ENCODE data around the gene NACC2. TPM values are rescaled to one million over a fixed set of nuclear protein-coding genes. Genes with fewer than 3 reads are reported as not detected.

Gene NACC2
- total and polyA plus RNA-seq, 8 donors: 4.1 to 69.2 (median 10.0) TPM

DNA sequence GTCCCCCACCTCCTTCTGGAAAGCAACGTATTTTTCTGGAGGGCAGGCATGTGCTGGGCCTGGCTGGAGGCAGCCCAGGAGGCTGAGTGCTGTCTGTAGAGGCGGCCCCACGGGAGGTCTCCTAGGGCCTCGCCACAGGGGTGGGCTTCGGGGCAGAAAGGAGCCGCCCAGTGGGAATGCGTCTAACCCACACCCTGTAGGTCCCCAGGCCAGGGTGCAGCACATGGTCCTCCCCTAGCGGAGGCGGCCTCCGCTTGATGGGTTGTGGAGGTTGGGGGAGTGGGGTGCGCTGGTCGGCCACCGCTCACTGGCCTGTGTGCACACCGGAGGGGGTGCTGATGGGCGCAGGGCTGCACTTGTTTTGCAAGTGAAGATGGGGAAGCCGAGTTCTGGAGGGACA is 85.6 kb downstream of the NACC2 start:
- Histone ChIP-seq H3K36me3 (peaks cover 10 to 59% (median 53%) of the 10 kb centered on the region in 4 donors), H3K27ac (peak overlapping the region in 2 of 5 donors; percentile 72 to 73), H3K27me3 (no peaks in the 10 kb centered on the region), H3K4me3 (no peak overlapping the region), H3K9me3 (no peaks in the 10 kb centered on the region), H3K4me1 (peaks cover 0 to 67% (median 28%) of the 10 kb centered on the region in 4 donors)
- no peak for DNase-seq
- 88 to 94% (median 92%) methylated on average over 11 to 16 of the region's 16 CpGs for WGBS, 5 donors
- intact Hi-C loops (cut with DNase I; ENCODE audit: low total_unique reads): no loop called here
- TF ChIP-seq EP300 (IDR thresholded peaks at IDR 0.05) (no peak), POLR2AphosphoS5 (IDR thresholded peaks at IDR 0.05) (no peak), POLR2A (IDR thresholded peaks at IDR 0.05) (no peak)
- TF ChIP-seq, protein P1, sequence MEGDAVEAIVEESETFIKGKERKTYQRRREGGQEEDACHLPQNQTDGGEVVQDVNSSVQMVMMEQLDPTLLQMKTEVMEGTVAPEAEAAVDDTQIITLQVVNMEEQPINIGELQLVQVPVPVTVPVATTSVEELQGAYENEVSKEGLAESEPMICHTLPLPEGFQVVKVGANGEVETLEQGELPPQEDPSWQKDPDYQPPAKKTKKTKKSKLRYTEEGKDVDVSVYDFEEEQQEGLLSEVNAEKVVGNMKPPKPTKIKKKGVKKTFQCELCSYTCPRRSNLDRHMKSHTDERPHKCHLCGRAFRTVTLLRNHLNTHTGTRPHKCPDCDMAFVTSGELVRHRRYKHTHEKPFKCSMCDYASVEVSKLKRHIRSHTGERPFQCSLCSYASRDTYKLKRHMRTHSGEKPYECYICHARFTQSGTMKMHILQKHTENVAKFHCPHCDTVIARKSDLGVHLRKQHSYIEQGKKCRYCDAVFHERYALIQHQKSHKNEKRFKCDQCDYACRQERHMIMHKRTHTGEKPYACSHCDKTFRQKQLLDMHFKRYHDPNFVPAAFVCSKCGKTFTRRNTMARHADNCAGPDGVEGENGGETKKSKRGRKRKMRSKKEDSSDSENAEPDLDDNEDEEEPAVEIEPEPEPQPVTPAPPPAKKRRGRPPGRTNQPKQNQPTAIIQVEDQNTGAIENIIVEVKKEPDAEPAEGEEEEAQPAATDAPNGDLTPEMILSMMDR (IDR thresholded peaks at IDR 0.05): no peak

DNA sequence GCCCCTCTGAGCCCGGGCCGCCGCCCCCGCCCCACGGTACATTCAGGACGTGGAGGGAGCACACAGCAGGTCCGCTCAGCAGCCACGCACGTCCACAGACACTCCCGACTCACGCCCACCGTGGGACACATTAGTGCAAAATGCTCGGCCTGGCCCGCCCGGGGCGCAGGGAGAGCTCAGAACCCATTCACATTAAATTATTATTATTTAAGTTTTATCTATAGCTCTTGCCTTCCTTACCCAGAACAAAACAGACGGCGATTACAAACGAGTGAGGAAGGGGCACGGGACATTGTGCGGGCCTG is 86.4 kb downstream of the NACC2 start:
- DNase-seq: no peak
- Histone ChIP-seq H3K9me3 (no peaks in the 10 kb centered on the region), H3K27me3 (no peaks in the 10 kb centered on the region), H3K27ac (peak overlapping the region; percentile 18 to 73 (median 57)), H3K4me3 (no peak overlapping the region), H3K4me1 (peaks cover 3 to 67% (median 30%) of the 10 kb centered on the region in 4 donors), H3K36me3 (peaks cover 10 to 52% (median 49%) of the 10 kb centered on the region in 4 donors)
- 78 to 86% (median 85%) methylated on average over 19 to 21 of the region's 21 CpGs for WGBS, 5 donors
- TF ChIP-seq, protein P1 (IDR thresholded peaks at IDR 0.05): no peak
- no peak for TF ChIP-seq POLR2A (IDR thresholded peaks at IDR 0.05)
- TF ChIP-seq EP300 (IDR thresholded peaks at IDR 0.05): no peak
- no peak for TF ChIP-seq POLR2AphosphoS5 (IDR thresholded peaks at IDR 0.05)
- intact Hi-C loops (cut with DNase I; ENCODE audit: low total_unique reads): no loop called here

DNA sequence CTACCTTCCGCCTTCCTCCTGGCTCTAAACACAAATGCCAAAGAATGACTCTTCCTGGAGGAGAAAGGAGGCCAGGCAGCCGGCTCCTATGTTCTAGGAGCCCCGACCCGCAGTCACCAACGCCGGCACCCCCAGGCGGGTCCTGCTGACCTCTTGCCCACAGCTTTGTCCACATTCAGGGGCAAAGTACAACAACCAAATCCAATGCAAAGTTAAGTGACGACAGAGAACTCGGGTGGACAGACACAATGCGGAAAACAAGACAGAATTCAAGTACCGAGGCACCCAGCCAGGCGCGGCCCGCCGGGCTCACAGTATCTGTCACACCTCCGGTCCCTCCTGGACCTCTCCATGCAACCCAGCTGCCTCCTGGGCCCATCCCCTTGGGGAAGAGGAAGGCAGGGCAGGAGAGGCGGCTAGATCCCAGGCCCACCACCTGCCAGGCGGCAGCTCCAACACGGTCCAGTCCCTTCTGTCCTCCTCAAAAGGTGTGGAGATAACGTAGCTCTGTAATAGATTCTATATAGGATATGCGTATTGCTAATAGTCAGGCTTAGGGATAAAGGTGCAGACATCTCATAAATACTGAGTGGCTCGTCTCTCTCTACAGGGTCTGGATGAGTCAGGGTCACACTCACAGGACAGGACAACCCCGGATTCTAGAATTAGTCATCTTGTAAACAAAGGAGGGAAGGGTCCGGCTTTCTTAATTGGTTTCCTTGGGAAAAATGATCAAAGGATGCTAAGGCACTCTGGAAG is 87.0 kb downstream of the NACC2 start:
- peaks cover 10 to 46% (median 43%) of the 10 kb centered on the region in 4 donors for H3K36me3 ChIP-seq
- no peak for DNase-seq
- H3K4me3 ChIP-seq: no peak overlapping the region
- H3K27ac ChIP-seq: peak overlapping the region; percentile 21 to 73 (median 57)
- H3K27me3 ChIP-seq: no peaks in the 10 kb centered on the region
- H3K4me1 ChIP-seq: peaks cover 8 to 67% (median 35%) of the 10 kb centered on the region in 4 donors
- intact Hi-C loops (cut with DNase I; ENCODE audit: low total_unique reads): no loop called here
- 64 to 81% (median 79%) methylated on average over 23 to 24 of the region's 24 CpGs for WGBS, 5 donors
- TF ChIP-seq POLR2A (IDR thresholded peaks at IDR 0.05) (no peak), POLR2AphosphoS5 (IDR thresholded peaks at IDR 0.05) (no peak), EP300 (IDR thresholded peaks at IDR 0.05) (no peak)
- TF ChIP-seq, protein P1 (IDR thresholded peaks at IDR 0.05): no peak
- no peaks in the 10 kb centered on the region for H3K9me3 ChIP-seq

DNA sequence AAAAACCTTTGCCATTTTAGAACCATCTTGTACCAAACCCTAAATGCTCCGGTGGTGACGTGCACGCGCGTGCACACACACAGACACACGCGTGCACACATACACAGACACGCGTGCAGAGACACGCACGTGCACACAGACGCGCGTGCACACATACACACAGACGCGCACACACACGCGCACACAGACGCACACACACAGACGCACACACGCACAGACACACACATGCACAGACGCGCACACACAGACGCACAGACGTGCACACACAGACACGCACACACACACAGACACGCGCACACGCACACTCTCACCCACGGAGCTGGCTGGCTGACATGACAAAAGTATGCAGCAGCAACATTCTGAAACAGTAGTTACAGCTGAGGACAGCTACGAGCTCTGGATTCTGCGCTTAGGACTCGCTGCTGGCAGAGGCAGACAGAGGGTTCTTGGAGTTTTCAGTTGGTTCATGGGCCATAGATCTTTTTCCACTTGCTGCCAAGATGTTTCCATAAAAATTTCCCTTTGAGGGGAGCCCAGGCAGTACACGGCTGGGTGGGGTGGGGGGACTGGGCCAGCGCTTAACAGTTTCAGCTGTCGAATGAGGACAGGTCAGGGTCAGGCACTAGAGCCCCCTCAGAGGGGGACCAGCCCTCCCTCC is 87.7 kb downstream of the NACC2 start:
- 71 to 83% (median 82%) methylated on average over 36 of the region's 36 CpGs for WGBS, 5 donors
- Histone ChIP-seq H3K4me3 (no peak overlapping the region), H3K4me1 (peaks cover 8 to 67% (median 35%) of the 10 kb centered on the region in 4 donors), H3K36me3 (peaks cover 10 to 39% (median 38%) of the 10 kb centered on the region in 4 donors), H3K27ac (peak overlapping the region in 4 of 5 donors; percentile 43 to 73 (median 58)), H3K9me3 (no peaks in the 10 kb centered on the region), H3K27me3 (no peaks in the 10 kb centered on the region)
- DNase-seq: peak in 1 of 2 donors; percentile 42
- intact Hi-C loops (cut with DNase I; ENCODE audit: low total_unique reads): no loop called here
- no peak for TF ChIP-seq EP300 (IDR thresholded peaks at IDR 0.05)
- TF ChIP-seq, protein P1 (IDR thresholded peaks at IDR 0.05): no peak
- TF ChIP-seq POLR2A (IDR thresholded peaks at IDR 0.05): no peak
- no peak for TF ChIP-seq POLR2AphosphoS5 (IDR thresholded peaks at IDR 0.05)
